ENCODE results near the gene PLCL2.

- TF ChIP-seq CTCF (conservative IDR thresholded peaks at IDR 0.05; ENCODE audit: low read depth, low read length) (no peak), EZH2 (IDR thresholded peaks at IDR 0.05; ENCODE audit: borderline replicate concordance, low read depth, low read length, poor library complexity, severe bottlenecking) (no peak)
Measured at GRCh38 chr3:16987141-16987540, 102.4 kb downstream of the PLCL2 start.
